ENCODE results near the gene CDC42EP4.

The CDC42EP4 gene

GRCh38 chr17:73237714-73238113 lies 74.1 kb downstream of the CDC42EP4 start:
- no peaks in the 10 kb centered on the region for H3K9me3 ChIP-seq (ENCODE audit: insufficient read depth, low read length)
- peaks cover 33% of the 10 kb centered on the region for H3K36me3 ChIP-seq (replicated peaks; ENCODE audit: low read depth, low read length)
- H3K4me1 ChIP-seq (ENCODE audit: low read length), result peaks cover 4% of the 10 kb centered on the region; the same call in 1 of the 2 replicates
- H3K79me2 ChIP-seq (ENCODE audit: low read length), result peaks cover 14% of the 10 kb centered on the region
- H3K27ac ChIP-seq (ENCODE audit: low read length), result no peak overlapping the region
- H3K9ac ChIP-seq (ENCODE audit: low read length), result no peak overlapping the region
- no peaks in the 10 kb centered on the region for H4K20me1 ChIP-seq (ENCODE audit: insufficient read depth, low read length)
- no peaks in the 10 kb centered on the region for H3K27me3 ChIP-seq (ENCODE audit: low read depth, low read length)
- TF ChIP-seq CTCF (IDR thresholded peaks at IDR 0.05; ENCODE audit: low read depth, low read length), result no peak
- TF ChIP-seq EZH2phosphoT487 (IDR thresholded peaks at IDR 0.05; ENCODE audit: low read depth), result no peak
- H2AFZ ChIP-seq (ENCODE audit: low read depth, low read length), result no peak overlapping the region
- no peak overlapping the region for H3K4me3 ChIP-seq (ENCODE audit: low read length)
- no peak overlapping the region for H3K4me2 ChIP-seq (ENCODE audit: low read length)

GRCh38 chr17:73234736-73235135 lies 77.1 kb downstream of the CDC42EP4 start:
- H3K79me2 ChIP-seq (ENCODE audit: low read length), result peaks cover 40% of the 10 kb centered on the region
- no peak overlapping the region for H3K9ac ChIP-seq (ENCODE audit: low read length)
- peaks cover 15% of the 10 kb centered on the region; the same call in 1 of the 2 replicates for H4K20me1 ChIP-seq (ENCODE audit: insufficient read depth, low read length)
- H2AFZ ChIP-seq (ENCODE audit: low read depth, low read length), result no peak overlapping the region
- H3K4me2 ChIP-seq (ENCODE audit: low read length), result no peak overlapping the region
- peaks cover 12% of the 10 kb centered on the region for H3K4me1 ChIP-seq (ENCODE audit: low read length)
- no peak overlapping the region for H3K27ac ChIP-seq (ENCODE audit: low read length)
- H3K4me3 ChIP-seq (ENCODE audit: low read length), result no peak overlapping the region
- no peaks in the 10 kb centered on the region for H3K27me3 ChIP-seq (ENCODE audit: low read depth, low read length)
- no peak for TF ChIP-seq EZH2phosphoT487 (IDR thresholded peaks at IDR 0.05; ENCODE audit: low read depth)
- no peak for TF ChIP-seq CTCF (IDR thresholded peaks at IDR 0.05; ENCODE audit: low read depth, low read length)
- peaks cover 26% of the 10 kb centered on the region for H3K36me3 ChIP-seq (replicated peaks; ENCODE audit: low read depth, low read length)
- no peaks in the 10 kb centered on the region for H3K9me3 ChIP-seq (ENCODE audit: insufficient read depth, low read length)
